ENCODE data around the gene EFNA4. TPM values are rescaled to one million over a fixed set of nuclear protein-coding genes. Genes with fewer than 3 reads are reported as not detected.
A peak's percentile ranks its signal among the peaks of the same experiment; 100 is the strongest.

Gene EFNA4
- total and polyA plus RNA-seq, 9 of the 15 experiments (the other 6 are each of a cell fraction or from before 2014, with no cell fraction given) = 0.68 to 7.4 (median 6.1) TPM

DNA sequence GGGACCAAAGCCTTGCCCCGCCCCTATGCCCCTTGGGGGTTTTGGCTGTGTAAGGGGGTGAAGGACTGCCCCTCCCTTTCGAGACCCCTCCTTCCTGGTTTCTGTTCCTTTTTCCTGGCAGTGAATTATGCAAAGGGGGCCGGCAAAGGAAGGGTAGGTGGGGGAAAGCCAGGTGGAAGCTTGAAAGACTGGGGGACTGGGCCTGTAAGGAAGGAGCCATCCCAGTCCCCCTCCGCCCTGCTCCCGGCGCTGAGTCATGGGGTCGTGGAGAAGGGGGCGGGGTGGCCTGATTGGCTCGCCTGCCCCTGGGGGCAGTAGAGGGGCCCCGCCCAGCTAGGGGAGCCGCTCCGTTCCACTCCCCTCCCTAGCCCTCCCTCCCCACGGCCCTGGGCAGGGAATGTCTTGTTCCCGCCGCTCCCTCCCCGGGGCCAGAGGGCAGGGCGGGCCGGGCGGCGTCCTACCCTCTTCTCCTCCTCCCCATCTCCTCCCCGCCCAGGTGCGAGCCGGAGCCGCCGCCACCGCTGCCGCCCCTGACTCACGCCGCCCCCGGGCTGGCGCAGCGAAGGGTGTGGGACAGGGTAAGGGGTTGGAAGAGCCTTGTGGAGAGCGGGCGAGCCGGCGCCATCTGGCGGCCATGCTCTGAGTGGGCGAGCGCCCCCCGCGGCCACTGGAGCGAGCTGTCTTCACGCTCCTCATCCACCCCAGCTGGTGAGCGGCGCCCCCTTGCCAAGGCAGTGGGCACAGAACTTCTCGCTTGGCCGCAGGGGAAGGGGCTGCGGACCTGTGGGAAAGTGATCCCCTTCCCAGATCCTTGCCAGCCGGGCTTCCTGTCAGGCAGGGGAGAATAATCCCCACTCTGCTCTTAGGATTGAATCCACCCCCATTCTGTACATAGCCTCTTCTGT is 46.2 kb upstream of the EFNA4 start (continued):
- TF ChIP-seq, protein P1, sequence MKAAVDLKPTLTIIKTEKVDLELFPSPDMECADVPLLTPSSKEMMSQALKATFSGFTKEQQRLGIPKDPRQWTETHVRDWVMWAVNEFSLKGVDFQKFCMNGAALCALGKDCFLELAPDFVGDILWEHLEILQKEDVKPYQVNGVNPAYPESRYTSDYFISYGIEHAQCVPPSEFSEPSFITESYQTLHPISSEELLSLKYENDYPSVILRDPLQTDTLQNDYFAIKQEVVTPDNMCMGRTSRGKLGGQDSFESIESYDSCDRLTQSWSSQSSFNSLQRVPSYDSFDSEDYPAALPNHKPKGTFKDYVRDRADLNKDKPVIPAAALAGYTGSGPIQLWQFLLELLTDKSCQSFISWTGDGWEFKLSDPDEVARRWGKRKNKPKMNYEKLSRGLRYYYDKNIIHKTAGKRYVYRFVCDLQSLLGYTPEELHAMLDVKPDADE (conservative IDR thresholded peaks at IDR 0.05; ENCODE audit: control insufficient read depth, low read depth, low read length) = peak; percentile 25; the same call in 1 of the 2 replicates
- TF ChIP-seq, protein P2, sequence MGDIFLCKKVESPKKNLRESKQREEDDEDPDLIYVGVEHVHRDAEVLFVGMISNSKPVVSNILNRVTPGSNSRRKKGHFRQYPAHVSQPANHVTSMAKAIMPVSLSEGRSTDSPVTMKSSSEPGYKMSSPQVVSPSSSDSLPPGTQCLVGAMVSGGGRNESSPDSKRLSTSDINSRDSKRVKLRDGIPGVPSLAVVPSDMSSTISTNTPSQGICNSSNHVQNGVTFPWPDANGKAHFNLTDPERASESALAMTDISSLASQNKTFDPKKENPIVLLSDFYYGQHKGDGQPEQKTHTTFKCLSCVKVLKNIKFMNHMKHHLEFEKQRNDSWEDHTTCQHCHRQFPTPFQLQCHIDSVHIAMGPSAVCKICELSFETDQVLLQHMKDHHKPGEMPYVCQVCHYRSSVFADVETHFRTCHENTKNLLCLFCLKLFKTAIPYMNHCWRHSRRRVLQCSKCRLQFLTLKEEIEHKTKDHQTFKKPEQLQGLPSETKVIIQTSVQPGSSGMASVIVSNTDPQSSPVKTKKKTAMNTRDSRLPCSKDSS (IDR thresholded peaks at IDR 0.05; ENCODE audit: low read depth, partially characterized antibody) = no peak
- no peak for TF ChIP-seq HDAC2 (IDR thresholded peaks at IDR 0.05)
- TF ChIP-seq PRMT5 (CRISPR knock-in tag; IDR thresholded peaks at IDR 0.05) = no peak
- TF ChIP-seq, protein P3, sequence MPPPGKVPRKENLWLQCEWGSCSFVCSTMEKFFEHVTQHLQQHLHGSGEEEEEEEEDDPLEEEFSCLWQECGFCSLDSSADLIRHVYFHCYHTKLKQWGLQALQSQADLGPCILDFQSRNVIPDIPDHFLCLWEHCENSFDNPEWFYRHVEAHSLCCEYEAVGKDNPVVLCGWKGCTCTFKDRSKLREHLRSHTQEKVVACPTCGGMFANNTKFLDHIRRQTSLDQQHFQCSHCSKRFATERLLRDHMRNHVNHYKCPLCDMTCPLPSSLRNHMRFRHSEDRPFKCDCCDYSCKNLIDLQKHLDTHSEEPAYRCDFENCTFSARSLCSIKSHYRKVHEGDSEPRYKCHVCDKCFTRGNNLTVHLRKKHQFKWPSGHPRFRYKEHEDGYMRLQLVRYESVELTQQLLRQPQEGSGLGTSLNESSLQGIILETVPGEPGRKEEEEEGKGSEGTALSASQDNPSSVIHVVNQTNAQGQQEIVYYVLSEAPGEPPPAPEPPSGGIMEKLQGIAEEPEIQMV (tag; conservative IDR thresholded peaks at IDR 0.05; ENCODE audit: low read depth) = no peak
- TF ChIP-seq, protein P4, sequence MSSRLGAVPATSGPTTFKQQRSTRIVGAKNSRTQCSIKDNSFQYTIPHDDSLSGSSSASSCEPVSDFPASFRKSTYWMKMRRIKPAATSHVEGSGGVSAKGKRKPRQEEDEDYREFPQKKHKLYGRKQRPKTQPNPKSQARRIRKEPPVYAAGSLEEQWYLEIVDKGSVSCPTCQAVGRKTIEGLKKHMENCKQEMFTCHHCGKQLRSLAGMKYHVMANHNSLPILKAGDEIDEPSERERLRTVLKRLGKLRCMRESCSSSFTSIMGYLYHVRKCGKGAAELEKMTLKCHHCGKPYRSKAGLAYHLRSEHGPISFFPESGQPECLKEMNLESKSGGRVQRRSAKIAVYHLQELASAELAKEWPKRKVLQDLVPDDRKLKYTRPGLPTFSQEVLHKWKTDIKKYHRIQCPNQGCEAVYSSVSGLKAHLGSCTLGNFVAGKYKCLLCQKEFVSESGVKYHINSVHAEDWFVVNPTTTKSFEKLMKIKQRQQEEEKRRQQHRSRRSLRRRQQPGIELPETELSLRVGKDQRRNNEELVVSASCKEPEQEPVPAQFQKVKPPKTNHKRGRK (tag; IDR thresholded peaks at IDR 0.05) = no peak
- no peak for TF ChIP-seq ZNF140 (CRISPR knock-in tag; IDR thresholded peaks at IDR 0.05)
- TF ChIP-seq THRAP3 (IDR thresholded peaks at IDR 0.05; ENCODE audit: borderline replicate concordance) = no peak
- TF ChIP-seq XRCC3 (IDR thresholded peaks at IDR 0.05) = no peak
- no peak for TF ChIP-seq FOXJ3 (CRISPR knock-in tag; IDR thresholded peaks at IDR 0.05)
- TF ChIP-seq NONO (IDR thresholded peaks at IDR 0.05; ENCODE audit: low read depth in 2 of 2, low read length in 1 of 2) = peak in 1 of 2 experiments; percentile 70; a peak in 1 of 4 replicates
- no peak for TF ChIP-seq ZNF311 (CRISPR knock-in tag; IDR thresholded peaks at IDR 0.05)
- peak; percentile 79 for TF ChIP-seq KLF16 (IDR thresholded peaks at IDR 0.05)
- TF ChIP-seq, protein P5, sequence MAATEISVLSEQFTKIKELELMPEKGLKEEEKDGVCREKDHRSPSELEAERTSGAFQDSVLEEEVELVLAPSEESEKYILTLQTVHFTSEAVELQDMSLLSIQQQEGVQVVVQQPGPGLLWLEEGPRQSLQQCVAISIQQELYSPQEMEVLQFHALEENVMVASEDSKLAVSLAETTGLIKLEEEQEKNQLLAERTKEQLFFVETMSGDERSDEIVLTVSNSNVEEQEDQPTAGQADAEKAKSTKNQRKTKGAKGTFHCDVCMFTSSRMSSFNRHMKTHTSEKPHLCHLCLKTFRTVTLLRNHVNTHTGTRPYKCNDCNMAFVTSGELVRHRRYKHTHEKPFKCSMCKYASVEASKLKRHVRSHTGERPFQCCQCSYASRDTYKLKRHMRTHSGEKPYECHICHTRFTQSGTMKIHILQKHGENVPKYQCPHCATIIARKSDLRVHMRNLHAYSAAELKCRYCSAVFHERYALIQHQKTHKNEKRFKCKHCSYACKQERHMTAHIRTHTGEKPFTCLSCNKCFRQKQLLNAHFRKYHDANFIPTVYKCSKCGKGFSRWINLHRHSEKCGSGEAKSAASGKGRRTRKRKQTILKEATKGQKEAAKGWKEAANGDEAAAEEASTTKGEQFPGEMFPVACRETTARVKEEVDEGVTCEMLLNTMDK (IDR thresholded peaks at IDR 0.05; ENCODE audit: borderline replicate concordance, insufficient read depth, low read depth, low read length, poor library complexity, severe bottlenecking) = peak; percentile 91
- TF ChIP-seq MBD2 (IDR thresholded peaks at IDR 0.05; ENCODE audit: borderline replicate concordance, low read depth) = no peak
- no peak for TF ChIP-seq NR2F6 (CRISPR knock-in tag; IDR thresholded peaks at IDR 0.05)

All from K562 (cell line).